Measurements from ENCODE around the gene NR2F2.

- TF ChIP-seq CTCF (IDR thresholded peaks at IDR 0.05) (no peak), EP300 (IDR thresholded peaks at IDR 0.05; ENCODE audit: low read depth) (no peak)
Observed at GRCh38 chr15:96324940-96325540, 5.5 kb upstream of the NR2F2 start.

Data from transverse colon (tissue), 3 donors.